OCI-LY3 (cell line): ENCODE data around the gene SEMA3C.
A peak's percentile ranks its signal among the peaks of the same experiment; 100 is the strongest.

Experiments used
- H2AFZ ChIP-seq: fragments of 200-600, 300-600 bp; shearing (Covaris generic); 2 replicates; pipeline ENCODE4 v1.6.0; 2014; ENCODE audit warnings: antibody characterized with exemption, low read depth, low read length
- H3K27ac ChIP-seq: fragments of 200-600, 300-600 bp; sonication (generic); 2 replicates; pipeline ENCODE4 v1.5.1; 2014; ENCODE audit warnings: mild to moderate bottlenecking, low read length, moderate library complexity, mixed read lengths
- H3K27me3 ChIP-seq: fragments of 200-600, 300-600 bp; sonication (generic); 2 replicates; pipeline ENCODE4 v1.6.1; 2014; ENCODE audit warnings: low read depth, low read length, mixed read lengths
- H3K36me3 ChIP-seq: fragments of 200-600, 300-600 bp; sonication (generic); replicated peaks from 2 replicates; pipeline ENCODE3; 2014; ENCODE audit warnings: low read depth, low read length, mixed read lengths
- H3K4me1 ChIP-seq: fragments of 300-600, 200-600 bp; sonication (generic); 2 replicates; pipeline ENCODE4 v1.6.1; 2014; ENCODE audit warnings: low read length, mixed read lengths
- H3K4me2 ChIP-seq: fragments of 200-600, 300-600 bp; sonication (generic); 2 replicates; pipeline ENCODE4 v1.6.1; 2014; ENCODE audit warnings: low read length, mixed read lengths
- H3K4me3 ChIP-seq: fragments of 300-600, 200-600 bp; sonication (generic); 2 replicates; pipeline ENCODE4 v1.5.1; 2014; ENCODE audit warnings: antibody characterized with exemption, mild to moderate bottlenecking, low read length, moderate library complexity
- H3K79me2 ChIP-seq: fragments of 300-600, 200-600 bp; shearing (Covaris generic); 2 replicates; pipeline ENCODE4 v1.6.1; 2014; ENCODE audit warnings: mild to moderate bottlenecking, low read length, mixed read lengths
- H3K9ac ChIP-seq: fragments of 300-600, 200-600 bp; shearing (Covaris generic); 2 replicates; pipeline ENCODE4 v1.6.0; 2014; ENCODE audit warnings: mild to moderate bottlenecking, low read length, moderate library complexity
- H3K9me3 ChIP-seq: fragments of 200-600, 300-600 bp; shearing (Covaris generic); 2 replicates; pipeline ENCODE4 v1.6.1; 2014; ENCODE audit warnings: low read length, mixed read lengths; ENCODE audit not compliant: insufficient read depth
- H4K20me1 ChIP-seq: fragments of 200-600, 300-600 bp; sonication (generic); 2 replicates; pipeline ENCODE4 v1.6.1; 2016; ENCODE audit warnings: low read length, mixed read lengths; ENCODE audit not compliant: insufficient read depth
- EZH2phosphoT487 ChIP-seq: fragments of 200-600 bp; shearing (Covaris generic); IDR thresholded peaks from 2 replicates; pipeline ENCODE4 v1.6.1; 2018; ENCODE audit warnings: antibody characterized with exemption, mixed run types, low read depth
- TF ChIP-seq, protein P1 (sequence below): fragments of 200-600, 300-600 bp; sonication (generic); IDR thresholded peaks from 2 replicates; pipeline ENCODE4 v1.5.1; 2014; ENCODE audit warnings: antibody characterized with exemption, low read length, low read depth

Gene SEMA3C

DNA sequence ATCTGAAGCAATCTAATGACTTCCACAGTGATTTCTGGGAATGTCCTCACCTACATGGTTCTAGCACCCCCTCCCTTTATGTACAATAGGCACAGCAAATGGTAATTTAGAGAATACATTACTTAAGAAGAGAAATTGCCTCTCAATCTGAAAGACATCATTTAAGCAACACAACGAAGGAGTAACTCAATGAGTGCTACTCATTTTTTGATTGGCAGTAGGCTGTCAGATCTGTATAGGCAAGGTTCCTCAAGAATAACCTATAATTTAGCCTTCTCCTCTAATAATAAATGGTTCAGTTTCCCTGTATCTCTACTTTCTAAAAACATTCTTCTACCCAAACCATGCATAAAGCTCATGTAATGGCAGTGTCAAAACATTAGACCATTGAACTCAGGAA is 30.6 kb upstream of the SEMA3C start:
- H3K27me3 ChIP-seq = no peaks in the 10 kb centered on the region
- no peak overlapping the region for H3K4me2 ChIP-seq
- no peak overlapping the region for H3K4me3 ChIP-seq
- H3K36me3 ChIP-seq = no peaks in the 10 kb centered on the region
- H3K9me3 ChIP-seq = peaks cover 4% of the 10 kb centered on the region; the same call in 1 of the 2 replicates
- no peak overlapping the region for H2AFZ ChIP-seq
- no peaks in the 10 kb centered on the region for H3K79me2 ChIP-seq
- no peaks in the 10 kb centered on the region for H4K20me1 ChIP-seq
- H3K9ac ChIP-seq = no peak overlapping the region
- no peak overlapping the region for H3K27ac ChIP-seq
- H3K4me1 ChIP-seq = peaks cover 24% of the 10 kb centered on the region
- TF ChIP-seq, protein P1, sequence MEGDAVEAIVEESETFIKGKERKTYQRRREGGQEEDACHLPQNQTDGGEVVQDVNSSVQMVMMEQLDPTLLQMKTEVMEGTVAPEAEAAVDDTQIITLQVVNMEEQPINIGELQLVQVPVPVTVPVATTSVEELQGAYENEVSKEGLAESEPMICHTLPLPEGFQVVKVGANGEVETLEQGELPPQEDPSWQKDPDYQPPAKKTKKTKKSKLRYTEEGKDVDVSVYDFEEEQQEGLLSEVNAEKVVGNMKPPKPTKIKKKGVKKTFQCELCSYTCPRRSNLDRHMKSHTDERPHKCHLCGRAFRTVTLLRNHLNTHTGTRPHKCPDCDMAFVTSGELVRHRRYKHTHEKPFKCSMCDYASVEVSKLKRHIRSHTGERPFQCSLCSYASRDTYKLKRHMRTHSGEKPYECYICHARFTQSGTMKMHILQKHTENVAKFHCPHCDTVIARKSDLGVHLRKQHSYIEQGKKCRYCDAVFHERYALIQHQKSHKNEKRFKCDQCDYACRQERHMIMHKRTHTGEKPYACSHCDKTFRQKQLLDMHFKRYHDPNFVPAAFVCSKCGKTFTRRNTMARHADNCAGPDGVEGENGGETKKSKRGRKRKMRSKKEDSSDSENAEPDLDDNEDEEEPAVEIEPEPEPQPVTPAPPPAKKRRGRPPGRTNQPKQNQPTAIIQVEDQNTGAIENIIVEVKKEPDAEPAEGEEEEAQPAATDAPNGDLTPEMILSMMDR = no peak
- TF ChIP-seq EZH2phosphoT487 = no peak

GRCh38 chr7:80946858-80947257 is 28.0 kb upstream of the SEMA3C start:
- no peaks in the 10 kb centered on the region for H4K20me1 ChIP-seq
- no peaks in the 10 kb centered on the region for H3K27me3 ChIP-seq
- no peak overlapping the region for H3K9ac ChIP-seq
- H3K79me2 ChIP-seq = no peaks in the 10 kb centered on the region
- no peak overlapping the region for H2AFZ ChIP-seq
- H3K4me3 ChIP-seq = no peak overlapping the region
- no peak overlapping the region for H3K4me2 ChIP-seq
- H3K4me1 ChIP-seq = peaks cover 46% of the 10 kb centered on the region
- TF ChIP-seq, protein P1 = no peak
- no peak for TF ChIP-seq EZH2phosphoT487
- H3K9me3 ChIP-seq = peaks cover 4% of the 10 kb centered on the region; the same call in 1 of the 2 replicates
- H3K27ac ChIP-seq = no peak overlapping the region
- H3K36me3 ChIP-seq = peaks cover 2% of the 10 kb centered on the region

DNA sequence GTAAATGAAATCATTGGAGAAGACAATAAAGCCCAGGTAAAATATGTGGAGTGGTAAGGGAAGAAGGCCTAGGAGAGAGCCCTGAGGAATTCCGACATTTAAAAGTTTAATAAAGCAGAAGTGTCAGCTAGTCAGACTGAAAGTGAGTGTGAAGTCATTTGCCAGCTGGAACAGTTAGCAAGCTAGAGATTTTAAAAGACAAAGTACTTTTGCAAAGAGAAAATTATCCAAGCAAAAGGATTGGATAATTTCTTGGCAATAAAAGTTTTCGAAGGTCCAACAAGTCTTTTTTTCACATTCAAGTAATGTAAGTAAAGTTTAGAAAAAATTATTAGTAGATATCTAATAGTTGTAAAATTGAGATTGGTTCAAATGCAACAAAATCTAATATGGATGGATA is 27.1 kb upstream of the SEMA3C start:
- TF ChIP-seq EZH2phosphoT487 = no peak
- TF ChIP-seq, protein P1 = no peak
- peaks cover 4% of the 10 kb centered on the region; the same call in 1 of the 2 replicates for H3K9me3 ChIP-seq
- H3K27me3 ChIP-seq = no peaks in the 10 kb centered on the region

DNA sequence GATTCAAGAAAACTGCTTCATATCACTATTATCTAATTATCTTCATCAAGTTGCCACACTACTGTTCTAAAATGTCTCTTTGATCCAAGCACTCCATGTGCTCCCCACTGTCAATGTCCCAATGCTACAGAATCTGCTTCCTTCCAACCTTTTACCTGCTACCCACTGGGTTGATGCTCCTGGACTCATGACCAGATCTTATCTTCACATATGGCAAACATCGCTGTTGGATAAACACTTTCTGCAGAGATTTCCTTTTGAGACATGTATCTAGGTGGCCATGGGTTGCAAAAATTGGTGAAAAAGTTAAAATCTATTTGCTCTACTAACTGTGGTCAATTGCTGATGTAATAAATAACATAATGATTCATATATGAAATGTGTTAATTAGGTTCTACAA is 24.5 kb upstream of the SEMA3C start:
- no peaks in the 10 kb centered on the region for H3K79me2 ChIP-seq
- no peak overlapping the region for H2AFZ ChIP-seq

More for the DNA sequence above, 27.1 kb upstream of the SEMA3C start:
- H3K36me3 ChIP-seq = peaks cover 2% of the 10 kb centered on the region
- peak overlapping the region; percentile 7; the same call in 1 of the 2 replicates for H3K4me3 ChIP-seq
- peaks cover 43% of the 10 kb centered on the region for H3K4me1 ChIP-seq
- H3K4me2 ChIP-seq = peak overlapping the region; percentile 45
- H3K27ac ChIP-seq = peak overlapping the region; percentile 20
- H4K20me1 ChIP-seq = no peaks in the 10 kb centered on the region
- no peak overlapping the region for H3K9ac ChIP-seq
- H2AFZ ChIP-seq = no peak overlapping the region
- H3K79me2 ChIP-seq = no peaks in the 10 kb centered on the region

More for the DNA sequence above, 24.5 kb upstream of the SEMA3C start:
- Histone ChIP-seq H3K27me3 (no peaks in the 10 kb centered on the region), H3K4me1 (peaks cover 37% of the 10 kb centered on the region), H3K27ac (no peak overlapping the region), H3K9ac (no peak overlapping the region), H3K36me3 (peaks cover 2% of the 10 kb centered on the region), H3K9me3 (no peaks in the 10 kb centered on the region), H4K20me1 (no peaks in the 10 kb centered on the region), H3K4me2 (no peak overlapping the region), H3K4me3 (no peak overlapping the region)
- TF ChIP-seq EZH2phosphoT487 = no peak
- TF ChIP-seq, protein P1 = no peak
